ENCODE data around the gene ALG2.

Gene ALG2

DNA sequence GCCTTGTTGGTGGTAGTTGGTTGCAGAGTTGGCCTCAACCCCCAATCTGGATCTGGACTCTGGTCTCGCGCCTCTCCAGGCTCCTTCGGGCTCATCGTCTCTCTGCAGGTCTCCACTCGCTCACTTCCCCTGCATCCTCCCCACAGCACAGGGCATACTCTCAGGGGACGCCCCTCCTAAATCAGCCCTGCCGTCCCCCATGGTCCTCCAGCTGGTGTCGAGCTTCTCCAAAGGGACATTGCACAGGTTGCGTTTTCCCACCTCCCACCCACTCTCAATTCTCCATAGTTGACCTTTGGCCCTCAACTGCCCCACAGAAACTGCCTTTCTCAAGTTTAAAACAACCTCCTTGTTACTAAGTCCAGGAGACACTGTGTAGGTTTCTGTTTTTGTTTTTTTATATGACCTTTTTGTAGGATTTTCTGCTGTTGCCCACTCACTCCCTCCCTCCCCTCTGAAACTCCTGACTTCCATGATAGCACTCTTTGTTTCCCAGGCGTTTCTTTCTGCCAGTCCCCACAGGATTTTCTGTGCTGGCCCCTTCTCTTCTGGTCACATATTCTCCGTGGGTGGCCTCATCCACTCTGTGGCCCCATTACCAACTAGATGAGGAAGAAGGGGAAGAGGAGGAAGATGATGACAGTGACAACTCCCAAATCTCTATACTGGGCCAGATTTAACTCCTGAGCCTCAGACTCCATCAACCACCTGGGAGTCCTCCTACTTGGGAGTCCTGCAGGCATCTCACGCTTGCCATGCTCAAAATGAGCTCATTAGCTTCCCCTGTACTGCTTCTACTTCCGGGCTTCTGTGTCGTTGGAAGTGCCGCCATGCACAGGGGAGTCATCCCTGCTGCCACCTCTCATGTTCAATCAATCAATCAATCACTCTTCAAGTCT, 50.3 kb downstream of the ALG2 start:
- DNase-seq (ENCODE audit: low read depth), result no peak

DNA sequence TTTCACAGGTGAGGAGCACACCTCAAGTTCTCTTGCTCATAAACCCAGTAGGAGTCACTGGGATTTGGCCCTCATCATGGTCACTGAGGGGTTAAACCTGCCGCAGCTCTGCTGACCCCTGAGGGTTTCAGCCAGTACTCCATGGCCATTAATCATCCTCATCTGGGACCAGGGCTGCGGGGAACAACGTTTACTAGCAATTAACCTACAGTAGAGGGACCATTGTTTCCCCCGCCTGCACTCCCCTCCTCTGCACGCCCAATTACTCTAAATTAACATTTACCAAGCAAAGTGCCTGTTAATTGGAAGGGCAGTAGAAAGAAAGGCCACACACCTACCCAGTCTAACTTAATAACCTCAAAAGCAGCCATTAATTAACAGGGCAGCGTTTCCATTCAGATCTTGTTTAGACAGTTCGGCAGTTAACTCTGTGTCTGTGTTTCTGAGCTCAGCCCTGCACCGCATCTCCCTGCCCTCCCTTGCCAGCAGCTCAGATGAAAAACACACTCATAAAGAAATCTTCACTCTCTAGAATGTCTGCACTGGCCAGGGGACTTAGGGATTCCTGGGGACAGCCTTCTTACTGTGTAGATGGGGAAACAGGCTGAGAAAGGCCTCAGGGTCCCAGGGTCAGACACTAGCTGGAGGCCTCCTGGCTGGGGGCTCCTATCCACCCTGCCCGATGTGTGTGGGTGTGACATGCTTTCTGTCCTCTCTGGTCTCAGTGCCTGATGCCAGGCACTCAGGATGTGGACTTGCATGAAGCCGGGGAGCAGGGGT, 51.6 kb downstream of the ALG2 start:
- DNase-seq (ENCODE audit: low read depth), result no peak

DNA sequence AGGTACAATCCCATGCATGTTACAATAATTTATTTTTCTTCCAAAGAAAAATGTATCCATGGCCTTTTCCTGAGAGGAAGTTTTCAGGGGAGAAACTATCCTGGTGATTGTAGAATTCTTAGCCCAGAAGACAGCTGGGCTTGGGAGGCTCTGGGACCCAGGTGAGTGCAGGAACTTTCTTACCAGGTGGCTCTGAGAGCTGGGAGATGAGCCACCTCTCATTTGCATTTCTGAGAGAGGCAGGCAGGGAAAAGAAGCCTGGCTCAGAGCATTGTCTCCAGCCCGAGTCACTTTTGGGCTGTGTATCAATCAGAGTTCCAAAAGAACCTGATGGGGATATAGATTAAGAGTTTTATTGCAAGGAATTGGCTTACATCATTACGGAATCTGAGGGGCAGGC, 52.7 kb downstream of the ALG2 start:
- no peak for DNase-seq (ENCODE audit: low read depth)

DNA sequence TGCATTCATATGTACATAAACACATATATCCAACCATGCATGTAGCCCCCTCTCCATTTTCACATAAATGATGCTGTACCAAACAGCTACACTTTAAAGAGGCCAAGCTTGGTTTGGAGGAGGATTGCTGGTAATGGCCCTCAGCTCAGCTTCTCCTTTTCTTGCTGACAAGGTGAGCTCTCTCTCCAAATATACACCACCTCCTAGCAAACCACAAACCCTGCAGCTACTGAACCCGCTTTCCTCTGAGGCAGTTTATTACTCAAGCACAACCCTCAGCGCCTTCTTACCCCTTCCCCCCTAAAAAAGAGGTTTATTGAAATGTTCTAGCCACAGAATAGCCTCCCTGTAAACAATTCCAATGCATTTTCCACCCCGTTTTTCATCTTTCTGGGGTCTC, 54.0 kb downstream of the ALG2 start:
- DNase-seq (ENCODE audit: low read depth), result no peak

DNA sequence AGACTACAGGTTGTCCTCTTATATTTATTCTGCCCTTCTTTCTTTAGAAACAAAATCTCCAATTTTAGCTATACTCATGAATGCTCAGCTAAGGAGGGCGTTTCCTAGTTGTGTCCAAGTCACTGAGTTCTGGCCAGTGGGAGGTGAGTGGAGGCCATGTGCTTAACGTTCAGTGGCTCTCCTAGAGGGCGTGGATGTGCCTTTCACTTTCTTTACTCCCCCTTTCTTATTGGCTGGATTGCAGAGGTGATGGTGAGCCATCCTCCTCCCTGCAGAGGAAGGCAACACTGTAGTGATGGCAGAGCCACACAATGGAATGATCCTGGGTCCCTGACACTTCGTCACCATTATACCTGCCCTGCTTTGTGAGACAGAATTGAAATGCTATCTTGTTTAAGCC, 54.6 kb downstream of the ALG2 start:
- DNase-seq (ENCODE audit: low read depth), result no peak

Measured in GM04504 (cell line).